ENCODE measurements around the gene CALHM3.
"Not testable (repeated sequence)": the region's sequence is repeated elsewhere in the genome, so short reads cannot be mapped to it uniquely, and the experiment has no call there.

Gene CALHM3

DNA sequence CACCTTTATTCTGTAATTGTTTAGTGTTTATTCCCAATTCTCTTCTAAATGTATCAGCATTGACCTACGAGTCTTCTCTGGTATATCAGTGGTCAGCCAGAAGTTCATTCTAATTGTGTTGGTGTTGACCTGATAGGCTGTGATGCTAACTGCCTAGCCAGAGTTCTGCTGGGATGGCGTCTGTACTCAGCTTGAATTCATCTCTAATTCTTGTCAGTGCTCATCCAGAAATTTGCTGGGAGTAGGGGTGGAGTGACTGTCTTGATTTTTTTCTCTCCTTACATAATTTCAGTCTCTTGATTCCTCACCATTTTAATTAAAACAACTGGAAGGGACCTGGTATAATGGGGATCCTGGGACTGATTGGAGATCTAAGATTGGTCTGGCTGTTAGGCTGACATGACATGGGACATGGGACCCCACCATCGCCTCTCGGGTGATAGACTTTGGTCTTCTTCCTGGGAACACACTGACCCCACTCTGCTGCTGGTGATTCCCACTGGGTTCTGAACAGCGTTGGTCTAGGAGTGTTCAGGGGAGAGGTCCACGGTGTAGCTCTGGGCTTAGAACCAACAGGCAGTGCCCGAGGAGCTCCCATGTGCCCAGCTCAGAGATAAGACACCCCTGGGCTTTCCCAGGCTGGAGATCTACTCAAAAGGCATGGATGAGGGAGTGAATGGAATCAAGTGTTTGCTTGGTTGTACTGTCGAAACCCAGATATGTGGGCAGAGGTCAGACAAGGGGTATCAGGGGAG, 18.3 kb upstream of the CALHM3 start:
- Histone ChIP-seq H3K4me1 (ENCODE audit: control insufficient read depth, insufficient read depth, low read length) (no peaks in the 10 kb centered on the region), H3K27me3 (ENCODE audit: control insufficient read depth, insufficient read depth, low read length) (peaks cover 10% of the 10 kb centered on the region), H3K9ac (ENCODE audit: low read length) (no peak overlapping the region), H3K36me3 (ENCODE audit: control insufficient read depth, insufficient read depth, low read length) (no peaks in the 10 kb centered on the region), H3K4me3 (ENCODE audit: low read length) (no peak overlapping the region), H3K27ac (ENCODE audit: low read depth, low read length) (no peak overlapping the region)

DNA sequence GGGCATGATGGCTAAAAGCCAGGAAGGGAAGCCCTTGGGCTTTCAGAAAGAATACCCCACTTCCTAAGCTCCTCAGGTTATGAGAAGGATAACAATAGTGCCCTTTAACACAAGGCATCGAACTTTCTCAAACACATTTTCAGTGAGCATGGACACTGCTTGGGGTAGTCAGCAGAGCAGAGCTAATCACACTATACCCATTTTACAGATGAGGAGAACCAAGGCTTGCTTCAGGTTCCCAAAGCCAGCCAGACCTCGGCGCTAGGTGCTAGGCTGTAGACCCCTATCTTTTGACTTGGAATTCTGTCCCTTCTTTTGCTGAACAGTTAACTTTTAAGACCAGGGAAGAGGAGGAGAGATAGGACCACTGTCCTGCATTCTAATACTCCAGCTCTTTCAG, 16.3 kb upstream of the CALHM3 start:
- no peaks in the 10 kb centered on the region for H3K4me1 ChIP-seq (ENCODE audit: control insufficient read depth, insufficient read depth, low read length)
- peaks cover 10% of the 10 kb centered on the region for H3K27me3 ChIP-seq (ENCODE audit: control insufficient read depth, insufficient read depth, low read length)
- no peak overlapping the region for H3K27ac ChIP-seq (ENCODE audit: low read depth, low read length)
- no peak overlapping the region for H3K9ac ChIP-seq (ENCODE audit: low read length)
- H3K36me3 ChIP-seq (ENCODE audit: control insufficient read depth, insufficient read depth, low read length), result no peaks in the 10 kb centered on the region
- H3K4me3 ChIP-seq (ENCODE audit: low read length), result no peak overlapping the region

DNA sequence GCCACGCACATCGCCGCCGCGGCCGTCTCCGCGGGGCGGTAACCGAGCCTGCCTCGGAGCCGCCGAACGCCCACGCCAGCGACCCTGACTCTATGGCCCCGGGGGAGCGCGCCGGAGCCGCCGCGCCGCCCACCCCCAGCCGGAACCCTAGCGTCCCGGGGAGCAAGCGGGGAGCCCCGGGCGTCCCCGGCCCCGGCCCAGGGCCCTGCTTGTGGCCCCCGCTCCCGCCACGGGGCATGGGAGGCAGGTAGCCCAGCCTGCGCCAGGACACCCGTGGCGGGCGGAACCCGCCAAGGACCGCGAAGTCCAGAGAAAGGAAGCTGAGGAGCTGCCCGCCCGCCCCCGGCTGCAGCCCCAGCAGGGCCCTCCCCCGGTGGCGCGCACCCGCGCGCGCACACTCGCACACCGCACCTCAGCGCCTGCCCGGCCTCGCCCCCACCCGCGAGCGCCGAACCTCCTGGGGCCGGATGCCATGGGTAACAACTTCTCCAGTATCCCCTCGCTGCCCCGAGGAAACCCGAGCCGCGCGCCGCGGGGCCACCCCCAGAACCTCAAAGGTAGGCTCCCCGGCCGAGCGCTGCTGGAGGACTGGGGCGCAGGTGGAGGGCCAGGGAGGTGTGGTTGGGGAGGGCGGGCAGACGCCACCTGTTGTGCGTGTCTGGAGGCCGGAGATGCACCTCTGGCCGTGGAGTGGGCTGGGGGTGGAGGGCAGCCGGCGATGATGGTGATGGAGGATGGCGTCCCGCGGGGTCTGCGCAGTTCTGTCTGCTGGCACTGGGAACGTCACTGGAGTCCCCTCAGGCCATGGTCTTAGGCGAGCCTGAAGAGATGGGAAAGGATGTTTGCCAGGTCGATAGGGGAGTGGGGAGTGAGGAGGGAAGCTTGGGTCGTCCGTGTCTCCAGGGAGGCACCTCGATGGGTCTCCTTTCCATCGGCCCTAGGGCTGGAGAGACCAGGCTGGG, 15.2 kb upstream of the CALHM3 start:
- Histone ChIP-seq H3K36me3 (ENCODE audit: control insufficient read depth, insufficient read depth, low read length) (no peaks in the 10 kb centered on the region), H3K4me1 (ENCODE audit: control insufficient read depth, insufficient read depth, low read length) (no peaks in the 10 kb centered on the region), H3K27ac (ENCODE audit: low read depth, low read length) (no peak overlapping the region), H3K27me3 (ENCODE audit: control insufficient read depth, insufficient read depth, low read length) (peaks cover 10% of the 10 kb centered on the region), H3K4me3 (ENCODE audit: low read length) (peak overlapping the region; percentile 52), H3K9ac (ENCODE audit: low read length) (no peak overlapping the region)

GRCh38 chr10:103493362-103493915, 14.4 kb upstream of the CALHM3 start, which contains the start of gene NEURL1:
Gene NEURL1 (plus strand): TSS chr10:103493705. CDS start chr10:103494388, 683 bp downstream.
- Histone ChIP-seq H3K27me3 (ENCODE audit: control insufficient read depth, insufficient read depth, low read length) (peaks cover 10% of the 10 kb centered on the region), H3K36me3 (ENCODE audit: control insufficient read depth, insufficient read depth, low read length) (no peaks in the 10 kb centered on the region), H3K9ac (ENCODE audit: low read length) (no peak within 1 kb of the TSS), H3K27ac (ENCODE audit: low read depth, low read length) (no peak within 1 kb of the TSS), H3K4me1 (ENCODE audit: control insufficient read depth, insufficient read depth, low read length) (no peaks in the 10 kb centered on the region), H3K4me3 (ENCODE audit: low read length) (peak within 1 kb of the TSS; percentile 52)

GRCh38 chr10:103492655-103493261, 13.7 kb upstream of the CALHM3 start:
- Histone ChIP-seq H3K27ac (ENCODE audit: low read depth, low read length) (no peak overlapping the region), H3K9ac (ENCODE audit: low read length) (no peak overlapping the region)

GRCh38 chr10:103491729-103492364, 12.8 kb upstream of the CALHM3 start:
- no peak overlapping the region for H3K4me3 ChIP-seq (ENCODE audit: low read length)
- H3K9ac ChIP-seq (ENCODE audit: low read length), result no peak overlapping the region
- no peak overlapping the region for H3K27ac ChIP-seq (ENCODE audit: low read depth, low read length)
- H3K36me3 ChIP-seq (ENCODE audit: control insufficient read depth, insufficient read depth, low read length), result no peaks in the 10 kb centered on the region
- no peaks in the 10 kb centered on the region for H3K4me1 ChIP-seq (ENCODE audit: control insufficient read depth, insufficient read depth, low read length)
- H3K27me3 ChIP-seq (ENCODE audit: control insufficient read depth, insufficient read depth, low read length), result peaks cover 10% of the 10 kb centered on the region

More at GRCh38 chr10:103492655-103493261, 13.7 kb upstream of the CALHM3 start:
- H3K4me3 ChIP-seq (ENCODE audit: low read length), result peak overlapping the region; percentile 52
- no peaks in the 10 kb centered on the region for H3K36me3 ChIP-seq (ENCODE audit: control insufficient read depth, insufficient read depth, low read length)
- H3K4me1 ChIP-seq (ENCODE audit: control insufficient read depth, insufficient read depth, low read length), result no peaks in the 10 kb centered on the region
- peaks cover 10% of the 10 kb centered on the region for H3K27me3 ChIP-seq (ENCODE audit: control insufficient read depth, insufficient read depth, low read length)

- peaks cover 10% of the 10 kb centered on the region for H3K27me3 ChIP-seq (ENCODE audit: control insufficient read depth, insufficient read depth, low read length)
These were observed 11.9 kb upstream of the CALHM3 start for GRCh38 chr10:103490986-103491314.

DNA sequence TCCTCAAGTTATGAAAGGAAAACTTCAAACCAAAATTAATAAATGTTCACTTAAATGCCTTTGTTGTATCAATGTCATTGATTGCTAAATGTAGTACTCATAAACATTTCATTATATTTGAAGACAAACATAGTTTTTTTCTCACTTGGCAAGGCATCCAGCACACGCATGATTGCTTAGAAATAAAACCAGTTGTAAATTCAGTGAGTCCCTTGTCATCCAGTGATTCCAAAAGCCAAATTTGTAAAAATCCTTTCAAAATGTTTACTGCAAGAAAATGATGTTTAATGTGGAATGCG, 8.3 kb upstream of the CALHM3 start:
- no peak overlapping the region for H3K4me3 ChIP-seq (ENCODE audit: low read length)
- H3K9ac ChIP-seq (ENCODE audit: low read length), result no peak overlapping the region
- peaks cover 4% of the 10 kb centered on the region for H3K27me3 ChIP-seq (ENCODE audit: control insufficient read depth, insufficient read depth, low read length)
- H3K4me1 ChIP-seq (ENCODE audit: control insufficient read depth, insufficient read depth, low read length), result peaks cover 6% of the 10 kb centered on the region
- no peaks in the 10 kb centered on the region for H3K36me3 ChIP-seq (ENCODE audit: control insufficient read depth, insufficient read depth, low read length)
- no peak overlapping the region for H3K27ac ChIP-seq (ENCODE audit: low read depth, low read length)

More at GRCh38 chr10:103490986-103491314, 11.9 kb upstream of the CALHM3 start:
- Histone ChIP-seq H3K9ac (ENCODE audit: low read length) (no peak overlapping the region), H3K4me3 (ENCODE audit: low read length) (no peak overlapping the region), H3K4me1 (ENCODE audit: control insufficient read depth, insufficient read depth, low read length) (peaks cover 6% of the 10 kb centered on the region), H3K36me3 (ENCODE audit: control insufficient read depth, insufficient read depth, low read length) (no peaks in the 10 kb centered on the region), H3K27ac (ENCODE audit: low read depth, low read length) (no peak overlapping the region)

- not testable (repeated sequence) for H3K36me3 ChIP-seq (ENCODE audit: control insufficient read depth, insufficient read depth, low read length); H3K9ac ChIP-seq (ENCODE audit: low read length); H3K27ac ChIP-seq (ENCODE audit: low read depth, low read length); H3K27me3 ChIP-seq (ENCODE audit: control insufficient read depth, insufficient read depth, low read length); H3K4me3 ChIP-seq (ENCODE audit: low read length); H3K4me1 ChIP-seq (ENCODE audit: control insufficient read depth, insufficient read depth, low read length)
These were observed 7.8 kb upstream of the CALHM3 start for GRCh38 chr10:103486635-103487409.

GRCh38 chr10:103481974-103482531, 3.0 kb upstream of the CALHM3 start:
- Histone ChIP-seq H3K4me3 (ENCODE audit: low read length) (no peak overlapping the region), H3K36me3 (ENCODE audit: control insufficient read depth, insufficient read depth, low read length) (no peaks in the 10 kb centered on the region), H3K27ac (ENCODE audit: low read depth, low read length) (no peak overlapping the region), H3K4me1 (ENCODE audit: control insufficient read depth, insufficient read depth, low read length) (peaks cover 6% of the 10 kb centered on the region), H3K27me3 (ENCODE audit: control insufficient read depth, insufficient read depth, low read length) (peaks cover 4% of the 10 kb centered on the region), H3K9ac (ENCODE audit: low read length) (no peak overlapping the region)

- Histone ChIP-seq H3K27me3 (ENCODE audit: control insufficient read depth, insufficient read depth, low read length) (peaks cover 4% of the 10 kb centered on the region), H3K27ac (ENCODE audit: low read depth, low read length) (no peak overlapping the region), H3K36me3 (ENCODE audit: control insufficient read depth, insufficient read depth, low read length) (no peaks in the 10 kb centered on the region), H3K4me1 (ENCODE audit: control insufficient read depth, insufficient read depth, low read length) (no peaks in the 10 kb centered on the region), H3K9ac (ENCODE audit: low read length) (no peak overlapping the region), H3K4me3 (ENCODE audit: low read length) (no peak overlapping the region)
These were observed 1.5 kb upstream of the CALHM3 start for GRCh38 chr10:103480521-103480920.

Measured in rectal smooth muscle tissue (tissue), 1 donor.